ENCODE results near the gene TCF7L2.

The TCF7L2 gene

DNA sequence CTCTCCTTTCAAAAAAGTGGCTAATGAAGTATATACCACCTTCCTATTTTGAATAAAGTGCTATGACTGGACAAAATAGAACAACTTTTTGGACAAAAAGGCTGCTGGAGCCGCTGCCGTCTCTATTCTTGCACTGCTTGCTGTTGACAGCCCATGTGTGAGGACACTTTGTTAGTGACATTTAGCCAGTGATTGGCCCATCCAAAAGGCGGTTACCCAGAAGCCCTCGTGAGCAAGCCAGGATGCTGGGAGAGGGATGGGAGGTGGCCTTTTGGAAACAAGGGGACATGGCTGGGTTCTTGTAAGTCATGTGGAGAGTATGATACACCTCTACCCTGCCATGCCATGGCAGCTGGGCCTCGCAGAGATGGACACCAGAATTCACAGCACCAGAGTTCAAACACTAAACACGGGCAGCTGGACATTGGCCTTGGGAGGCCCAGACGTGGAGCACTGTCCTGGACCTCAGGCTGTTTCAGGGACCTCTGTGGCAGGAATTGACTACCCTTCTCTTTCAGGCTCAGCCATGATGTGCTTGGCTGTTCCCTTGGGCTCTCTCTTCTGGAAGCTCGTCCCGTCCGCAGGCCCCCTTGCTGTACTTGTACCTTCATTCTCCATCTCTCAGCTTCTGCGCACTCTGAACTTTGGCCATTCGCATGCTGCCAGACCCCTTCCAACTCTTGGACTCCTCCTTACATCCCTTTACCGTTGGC is 118.3 kb downstream of the TCF7L2 start:
- no peak for DNase-seq
- Mint-ChIP-seq H3K27ac (no peak overlapping the region), H3K27me3 (peaks cover 16% of the 10 kb centered on the region), H3K4me3 (no peak overlapping the region), H3K9me3 (no peaks in the 10 kb centered on the region), H3K36me3 (no peaks in the 10 kb centered on the region), H3K4me1 (no peaks in the 10 kb centered on the region)
- CTCF ChIA-PET = interaction anchor here (0.6 kb wide), 1 partner anchor 75 kb away, joined by 4 read pairs; no protein-coding TSS in a partner anchor

DNA sequence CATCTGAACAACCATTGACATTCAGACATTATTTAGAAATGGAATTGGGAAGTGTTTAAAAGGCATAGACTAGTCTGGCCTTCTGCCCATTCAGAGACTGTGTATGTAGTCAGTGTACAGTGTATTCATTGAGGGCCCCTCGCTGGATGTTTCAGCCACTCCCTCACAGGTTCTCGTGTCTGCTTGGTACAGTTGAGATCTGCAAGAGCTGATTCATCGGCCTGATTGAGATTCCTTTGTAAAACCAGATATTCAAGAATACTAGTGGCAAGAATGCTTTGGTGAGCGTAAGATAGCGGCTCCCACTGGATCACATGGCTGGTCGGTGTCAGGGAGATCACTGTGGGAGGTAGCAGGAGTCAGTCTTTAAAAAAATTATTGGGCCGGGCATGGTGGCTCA is 119.5 kb downstream of the TCF7L2 start:
- H3K9me3 Mint-ChIP-seq = no peaks in the 10 kb centered on the region
- CTCF ChIA-PET = interaction anchor here (0.6 kb wide), 1 partner anchor 733 kb away, joined by 3 read pairs; no protein-coding TSS in a partner anchor
- H3K36me3 Mint-ChIP-seq = no peaks in the 10 kb centered on the region
- no peak overlapping the region for H3K4me3 Mint-ChIP-seq
- no peak for DNase-seq
- H3K27ac Mint-ChIP-seq = no peak overlapping the region
- peaks cover 8% of the 10 kb centered on the region for H3K27me3 Mint-ChIP-seq
- H3K4me1 Mint-ChIP-seq = no peaks in the 10 kb centered on the region

DNA sequence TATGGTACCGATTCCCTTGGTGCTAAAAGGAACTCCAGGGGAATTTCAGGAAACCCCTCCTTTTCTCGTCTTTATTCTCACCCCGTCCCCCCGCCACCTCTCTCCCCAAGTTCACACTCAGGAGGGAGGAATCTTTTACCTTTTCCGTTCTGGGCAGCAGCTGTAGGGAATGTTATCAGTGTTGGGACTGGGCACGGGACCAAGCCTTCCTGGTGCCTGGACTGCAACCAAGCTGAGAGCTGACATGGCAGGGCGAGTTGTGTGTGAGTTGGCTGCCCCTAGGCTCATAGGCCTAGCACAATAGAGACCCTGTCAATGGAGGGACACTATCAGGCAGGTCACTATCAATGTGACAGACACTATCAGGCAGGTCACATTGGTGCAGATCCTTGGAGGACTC is 121.4 kb downstream of the TCF7L2 start:
- Mint-ChIP-seq H3K27me3 (peaks cover 8% of the 10 kb centered on the region), H3K4me1 (no peaks in the 10 kb centered on the region), H3K36me3 (no peaks in the 10 kb centered on the region), H3K4me3 (no peak overlapping the region), H3K9me3 (no peaks in the 10 kb centered on the region), H3K27ac (no peak overlapping the region)
- DNase-seq = no peak
- CTCF ChIA-PET = no interaction called here

DNA sequence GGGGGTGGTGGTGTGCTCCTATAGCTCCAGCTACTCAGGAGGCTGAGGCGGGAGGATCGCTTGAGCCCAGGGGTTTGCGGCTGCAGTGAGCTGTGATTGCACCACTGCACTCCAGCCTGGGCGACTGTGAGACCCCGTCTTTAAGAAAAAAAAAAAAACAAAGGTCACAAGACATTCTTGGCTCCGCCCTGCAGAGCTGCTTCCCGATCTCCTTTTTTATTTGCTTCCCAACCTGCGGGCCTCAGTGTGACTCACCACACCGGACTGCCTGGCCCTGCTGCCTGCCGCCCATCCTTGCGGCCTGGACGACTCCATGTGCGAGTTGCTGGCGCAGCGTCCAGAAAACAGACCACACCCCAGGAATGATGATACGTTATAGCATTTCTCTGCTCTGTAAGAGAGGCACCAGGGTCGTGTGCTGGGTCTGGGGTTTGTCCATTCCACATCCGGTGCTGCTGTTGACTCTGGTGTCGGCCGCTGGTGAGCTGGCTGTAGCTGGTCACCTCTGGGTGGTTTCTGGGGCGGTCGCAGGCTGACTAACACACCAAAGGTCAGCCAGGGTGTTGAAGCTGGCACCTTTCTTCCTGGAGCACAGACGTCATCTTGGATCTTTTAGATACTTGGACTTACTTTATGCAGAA is 123.6 kb downstream of the TCF7L2 start:
- H3K4me1 Mint-ChIP-seq = no peaks in the 10 kb centered on the region
- DNase-seq = no peak
- peaks cover 7% of the 10 kb centered on the region for H3K27me3 Mint-ChIP-seq
- H3K4me3 Mint-ChIP-seq = no peak overlapping the region
- CTCF ChIA-PET = no interaction called here
- H3K36me3 Mint-ChIP-seq = no peaks in the 10 kb centered on the region
- no peaks in the 10 kb centered on the region for H3K9me3 Mint-ChIP-seq
- no peak overlapping the region for H3K27ac Mint-ChIP-seq

DNA sequence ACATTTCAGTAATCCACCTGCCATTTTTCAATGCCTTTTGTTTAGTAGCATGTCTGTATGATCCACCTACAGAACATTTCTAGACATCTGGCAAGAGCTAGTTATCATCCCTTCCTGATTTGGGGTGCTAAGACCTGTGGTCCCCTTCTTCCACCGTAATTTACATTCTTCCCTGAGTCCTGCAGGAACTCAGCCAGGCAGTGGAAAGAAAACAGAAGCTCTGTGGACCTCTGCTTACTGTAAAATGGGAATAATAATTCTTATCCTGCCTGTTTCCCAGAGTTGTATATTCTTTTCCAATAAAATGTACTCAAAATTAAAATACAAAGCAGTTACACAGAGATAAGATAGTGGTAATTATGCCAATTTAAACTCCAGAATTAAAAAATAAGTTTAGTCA is 126.9 kb downstream of the TCF7L2 start:
- no peaks in the 10 kb centered on the region for H3K36me3 Mint-ChIP-seq
- no peaks in the 10 kb centered on the region for H3K4me1 Mint-ChIP-seq
- no peak overlapping the region for H3K4me3 Mint-ChIP-seq
- no peak overlapping the region for H3K27ac Mint-ChIP-seq
- peaks cover 4% of the 10 kb centered on the region for H3K27me3 Mint-ChIP-seq
- no peak for DNase-seq
- CTCF ChIA-PET = no interaction called here
- no peaks in the 10 kb centered on the region for H3K9me3 Mint-ChIP-seq

DNA sequence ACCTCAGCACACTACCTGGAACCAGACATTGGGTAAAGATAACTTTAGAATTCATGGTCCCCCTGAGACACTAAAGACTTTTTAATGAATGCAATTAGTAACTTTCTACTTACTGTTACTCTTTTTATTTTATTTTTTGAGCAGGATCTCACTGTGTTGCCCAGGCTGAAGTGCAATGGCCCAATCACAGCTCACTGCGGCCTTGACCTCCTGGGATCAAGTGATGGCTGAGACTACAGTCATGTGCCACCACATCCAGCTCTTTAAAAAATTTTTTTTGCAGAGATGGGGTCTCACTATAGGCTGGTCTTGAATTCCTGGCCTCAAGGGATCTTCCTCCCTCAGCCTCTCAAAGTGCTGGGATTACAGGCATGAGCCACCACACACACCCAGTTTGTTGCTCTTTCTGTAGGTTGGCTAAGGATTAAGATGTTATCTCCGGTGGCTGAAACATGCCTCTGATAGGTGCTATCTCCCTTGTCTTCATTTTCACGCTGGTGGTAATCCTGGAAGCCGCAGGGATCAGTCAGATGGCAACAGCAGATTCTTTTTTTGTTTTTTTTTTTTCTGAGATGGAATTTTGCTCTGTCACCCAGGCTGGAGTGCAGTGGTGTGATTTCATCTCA is 128.3 kb downstream of the TCF7L2 start:
- Mint-ChIP-seq H3K36me3 (no peaks in the 10 kb centered on the region), H3K9me3 (no peaks in the 10 kb centered on the region), H3K27ac (no peak overlapping the region), H3K27me3 (peaks cover 5% of the 10 kb centered on the region), H3K4me3 (no peak overlapping the region), H3K4me1 (no peaks in the 10 kb centered on the region)
- CTCF ChIA-PET = no interaction called here
- no peak for DNase-seq

DNA sequence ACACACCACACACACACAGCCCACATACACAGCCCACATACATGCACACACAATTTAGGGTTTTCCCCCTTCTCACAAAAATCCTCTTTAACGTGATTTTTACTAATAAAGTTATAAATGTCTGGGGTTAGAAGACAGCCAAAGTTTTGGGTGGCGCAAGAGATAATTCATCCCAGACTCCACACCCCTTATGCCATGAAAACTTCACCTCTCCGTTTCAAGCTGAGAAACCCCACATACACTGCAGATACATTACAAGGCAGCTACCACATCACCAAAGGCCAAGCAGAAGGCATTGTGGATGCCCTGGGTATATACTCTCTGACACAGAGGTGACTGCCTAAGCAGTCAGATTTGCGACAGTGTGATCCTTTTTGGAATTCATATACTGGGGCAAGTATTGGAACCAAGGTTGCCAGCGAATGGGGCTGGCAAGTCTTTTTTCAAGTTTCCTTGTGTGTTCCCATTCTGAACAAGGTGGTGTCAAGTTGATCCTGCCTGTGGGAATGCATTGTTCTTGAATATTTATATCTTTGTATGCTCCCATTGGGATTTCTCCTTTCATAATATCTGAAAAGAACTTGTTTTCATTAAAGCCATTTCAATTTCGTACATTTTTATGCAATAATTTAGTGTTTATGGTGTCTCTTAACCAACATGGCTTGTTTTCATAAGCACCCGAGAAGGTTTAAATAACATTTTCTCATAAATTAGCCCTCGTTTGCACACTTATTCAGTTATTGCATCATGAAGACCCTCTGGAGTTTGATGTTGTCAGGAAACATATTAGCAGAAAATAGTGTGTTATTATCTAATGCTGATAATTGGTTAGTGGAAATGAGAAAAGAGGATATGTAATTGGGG is 130.2 kb downstream of the TCF7L2 start:
- Mint-ChIP-seq H3K27ac (no peak overlapping the region), H3K4me1 (no peaks in the 10 kb centered on the region)
- CTCF ChIA-PET = no interaction called here

DNA sequence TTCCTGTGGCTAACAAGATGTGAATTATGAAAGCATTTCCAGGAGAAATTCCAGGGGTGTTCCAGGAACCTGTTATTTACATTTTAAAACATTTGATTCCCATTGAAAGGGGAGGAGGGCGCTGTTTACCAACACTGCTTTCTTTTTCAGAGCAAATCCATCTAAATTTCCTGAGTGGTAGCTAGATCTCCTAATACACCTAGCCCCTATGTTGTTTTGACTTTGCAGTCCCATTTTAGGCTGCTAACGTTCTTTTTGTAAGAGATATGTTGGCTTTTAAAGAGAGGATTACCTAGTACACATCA is 130.8 kb downstream of the TCF7L2 start:
- CTCF ChIA-PET = no interaction called here
- Mint-ChIP-seq H3K27ac (no peak overlapping the region), H3K4me3 (no peak overlapping the region), H3K36me3 (no peaks in the 10 kb centered on the region), H3K4me1 (no peaks in the 10 kb centered on the region), H3K9me3 (no peaks in the 10 kb centered on the region), H3K27me3 (peaks cover 5% of the 10 kb centered on the region)
- no peak for DNase-seq

More for the DNA sequence above, 130.2 kb downstream of the TCF7L2 start:
- Mint-ChIP-seq H3K9me3 (no peaks in the 10 kb centered on the region), H3K4me3 (no peak overlapping the region), H3K27me3 (peaks cover 5% of the 10 kb centered on the region), H3K36me3 (no peaks in the 10 kb centered on the region)
- DNase-seq = no peak

DNA sequence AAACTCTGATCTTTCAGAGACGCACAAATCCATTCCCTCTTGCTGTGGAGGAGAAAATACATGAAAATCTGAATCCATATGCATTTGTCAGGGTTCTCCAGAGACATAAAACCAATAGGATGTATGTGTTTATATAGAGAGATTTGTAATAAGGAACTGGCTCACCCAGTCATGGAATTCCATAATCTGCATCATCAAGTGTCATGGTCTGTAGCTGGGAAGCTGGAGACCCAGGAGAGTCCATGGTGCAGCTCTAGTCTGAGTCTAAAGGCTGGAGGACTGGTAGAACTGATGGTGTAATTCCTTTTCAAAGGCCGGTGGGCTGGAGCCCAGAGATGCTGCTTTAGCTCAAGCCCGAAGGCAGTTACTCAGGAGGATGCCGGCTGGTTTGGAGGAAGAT is 134.0 kb downstream of the TCF7L2 start:
- no peaks in the 10 kb centered on the region for H3K4me1 Mint-ChIP-seq
- peaks cover 6% of the 10 kb centered on the region for H3K27me3 Mint-ChIP-seq
- H3K36me3 Mint-ChIP-seq = no peaks in the 10 kb centered on the region
- H3K27ac Mint-ChIP-seq = no peak overlapping the region
- no peak for DNase-seq
- no peak overlapping the region for H3K4me3 Mint-ChIP-seq
- CTCF ChIA-PET = no interaction called here
- no peaks in the 10 kb centered on the region for H3K9me3 Mint-ChIP-seq

DNA sequence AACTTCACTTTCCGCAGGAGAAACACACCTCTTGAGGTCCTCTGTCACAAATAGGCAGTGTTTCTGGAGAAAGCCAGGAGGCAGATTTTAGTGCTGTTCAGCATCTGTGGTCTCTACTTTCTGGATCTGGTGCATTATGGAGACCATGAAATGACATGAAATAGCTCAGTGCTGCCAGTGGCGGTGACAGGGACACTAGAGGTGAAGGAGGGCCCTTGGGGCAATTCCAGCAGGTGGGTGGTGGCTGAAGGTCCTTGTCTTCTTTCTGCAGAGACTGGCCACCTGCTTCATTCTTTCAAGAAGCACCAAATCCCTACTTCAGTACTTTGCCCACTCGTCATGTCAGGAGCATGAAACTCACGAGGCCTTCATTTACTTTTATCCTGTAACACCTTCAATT is 135.7 kb downstream of the TCF7L2 start:
- Mint-ChIP-seq H3K27ac (no peak overlapping the region), H3K27me3 (peaks cover 9% of the 10 kb centered on the region), H3K9me3 (no peaks in the 10 kb centered on the region), H3K36me3 (no peaks in the 10 kb centered on the region), H3K4me3 (no peak overlapping the region), H3K4me1 (no peaks in the 10 kb centered on the region)
- CTCF ChIA-PET = no interaction called here
- no peak for DNase-seq

DNA sequence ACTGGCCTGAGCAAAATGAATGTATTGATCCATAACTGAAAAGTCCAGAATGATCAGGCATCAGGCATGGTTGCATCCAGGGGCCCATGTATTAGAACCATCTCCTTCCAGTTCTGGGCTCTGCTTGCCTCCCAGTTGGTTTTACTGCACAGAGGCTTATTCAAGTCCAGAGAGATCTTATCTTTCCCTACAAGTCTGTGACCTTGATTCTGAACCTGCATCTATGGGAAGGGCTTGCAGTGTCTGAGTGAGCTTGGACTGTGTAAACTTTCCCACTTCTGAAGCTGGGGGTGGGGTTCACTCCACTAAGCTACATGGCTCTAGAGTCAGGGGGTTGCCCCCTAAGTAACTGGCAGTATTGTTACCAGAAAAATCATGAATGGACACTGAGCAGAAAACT is 136.2 kb downstream of the TCF7L2 start:
- H3K27ac Mint-ChIP-seq = no peak overlapping the region
- no peaks in the 10 kb centered on the region for H3K9me3 Mint-ChIP-seq
- H3K27me3 Mint-ChIP-seq = peaks cover 11% of the 10 kb centered on the region
- CTCF ChIA-PET = no interaction called here
- no peaks in the 10 kb centered on the region for H3K36me3 Mint-ChIP-seq
- no peaks in the 10 kb centered on the region for H3K4me1 Mint-ChIP-seq
- H3K4me3 Mint-ChIP-seq = no peak overlapping the region
- no peak for DNase-seq

DNA sequence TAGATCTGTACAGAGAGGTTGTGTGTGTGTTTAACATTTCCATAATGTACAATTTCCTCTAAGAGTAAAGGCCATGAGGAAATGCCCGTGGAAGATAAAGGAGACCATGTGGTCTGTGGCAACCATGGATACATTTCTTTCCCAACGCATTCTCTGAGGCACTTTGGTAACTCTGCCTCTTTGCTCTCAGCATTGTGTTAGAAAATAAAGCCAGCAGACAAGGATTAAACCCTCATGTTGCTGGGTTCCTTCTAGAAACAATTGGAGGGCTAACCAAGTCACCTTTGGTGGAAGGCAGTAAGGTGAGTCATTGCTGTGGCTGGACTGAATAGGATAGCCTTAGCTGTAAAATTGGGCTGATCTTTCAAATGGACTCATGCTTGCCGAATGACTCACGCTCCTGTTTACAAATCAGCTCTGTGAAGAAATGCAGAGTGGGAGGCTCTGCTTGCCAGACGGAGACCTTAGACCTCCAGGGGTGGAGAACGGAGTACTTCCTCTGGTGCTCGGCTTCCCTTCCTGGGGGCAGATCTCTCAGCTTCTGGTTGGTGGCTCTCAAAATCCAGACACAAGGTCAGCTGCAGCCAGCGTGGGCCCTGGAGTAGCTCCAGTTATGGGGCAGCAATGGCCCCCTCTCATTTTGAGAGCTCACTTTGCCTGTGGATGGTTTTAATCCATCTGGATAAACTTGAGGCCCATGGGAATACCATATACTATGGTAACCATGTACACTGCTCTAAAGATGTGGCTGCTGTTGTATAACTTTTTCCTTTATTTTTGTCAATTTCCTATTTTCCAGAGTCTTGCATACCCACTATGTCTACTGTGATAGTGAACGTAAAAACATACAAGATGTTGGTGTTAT is 137.3 kb downstream of the TCF7L2 start:
- CTCF ChIA-PET = interaction anchor here (0.6 kb wide), 1 partner anchor 20 kb away, joined by 3 read pairs; no protein-coding TSS in a partner anchor

DNA sequence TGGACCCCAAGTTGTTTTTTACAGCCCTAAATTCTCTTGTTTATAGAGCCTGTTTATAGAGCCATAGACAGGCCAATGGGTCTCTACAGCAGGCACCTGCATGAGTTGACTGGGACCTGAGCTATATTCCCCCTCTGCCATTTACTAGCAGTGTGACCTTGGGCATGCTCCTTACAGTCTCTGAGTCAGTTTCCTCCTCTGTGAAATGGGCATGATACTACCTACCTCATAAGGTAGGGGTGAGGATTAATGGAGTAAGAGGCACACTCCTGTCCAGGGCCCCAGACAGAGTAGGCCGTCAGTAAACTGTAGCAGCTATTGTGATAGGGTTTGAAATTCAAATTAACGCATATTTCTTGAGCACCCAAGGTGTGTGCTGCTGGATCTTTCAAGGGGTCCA is 138.1 kb downstream of the TCF7L2 start:
- no peak overlapping the region for H3K4me3 Mint-ChIP-seq
- H3K27me3 Mint-ChIP-seq = peaks cover 11% of the 10 kb centered on the region
- DNase-seq = no peak
- CTCF ChIA-PET = no interaction called here
- H3K36me3 Mint-ChIP-seq = no peaks in the 10 kb centered on the region
- H3K4me1 Mint-ChIP-seq = peaks cover 3% of the 10 kb centered on the region
- no peak overlapping the region for H3K27ac Mint-ChIP-seq
- peaks cover 3% of the 10 kb centered on the region for H3K9me3 Mint-ChIP-seq

More for the DNA sequence above, 137.3 kb downstream of the TCF7L2 start:
- no peaks in the 10 kb centered on the region for H3K9me3 Mint-ChIP-seq
- no peak overlapping the region for H3K4me3 Mint-ChIP-seq
- H3K27me3 Mint-ChIP-seq = peaks cover 16% of the 10 kb centered on the region
- H3K36me3 Mint-ChIP-seq = no peaks in the 10 kb centered on the region
- H3K4me1 Mint-ChIP-seq = no peaks in the 10 kb centered on the region
- DNase-seq = no peak
- H3K27ac Mint-ChIP-seq = no peak overlapping the region

DNA sequence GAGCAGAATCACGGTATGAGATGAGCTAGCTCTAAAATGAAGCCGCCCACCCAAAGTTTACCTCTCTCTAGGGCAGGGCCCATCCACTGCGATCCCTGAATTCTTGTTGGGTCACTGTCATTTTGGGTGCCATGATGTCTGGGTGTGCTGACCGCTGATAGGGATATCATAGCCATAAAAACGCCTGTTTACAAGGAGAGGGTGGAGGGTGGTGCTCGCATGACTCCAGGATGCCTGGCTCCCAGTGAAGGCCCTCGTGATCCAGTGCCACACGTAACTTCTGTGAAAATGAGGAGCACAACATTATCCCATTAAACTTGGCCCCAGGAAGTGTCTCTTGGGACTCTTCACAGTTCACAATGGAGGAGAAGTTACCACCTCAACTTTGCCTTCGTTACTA is 139.5 kb downstream of the TCF7L2 start:
- no peak for DNase-seq
- Mint-ChIP-seq H3K4me3 (no peak overlapping the region), H3K27ac (no peak overlapping the region), H3K4me1 (peaks cover 17% of the 10 kb centered on the region), H3K27me3 (peaks cover 15% of the 10 kb centered on the region), H3K36me3 (peaks cover 2% of the 10 kb centered on the region), H3K9me3 (peaks cover 6% of the 10 kb centered on the region)
- CTCF ChIA-PET = no interaction called here
